GM21515 (cell line): ENCODE measurements around the gene ACSS3.

ENCODE experiments used
- ATAC-seq: cut with Tn5 transposase; IDR thresholded peaks from one replicate; pipeline ENCODE4 v1.9.1; 2021; ENCODE audit not compliant: unreplicated experiment

The ACSS3 gene

DNA sequence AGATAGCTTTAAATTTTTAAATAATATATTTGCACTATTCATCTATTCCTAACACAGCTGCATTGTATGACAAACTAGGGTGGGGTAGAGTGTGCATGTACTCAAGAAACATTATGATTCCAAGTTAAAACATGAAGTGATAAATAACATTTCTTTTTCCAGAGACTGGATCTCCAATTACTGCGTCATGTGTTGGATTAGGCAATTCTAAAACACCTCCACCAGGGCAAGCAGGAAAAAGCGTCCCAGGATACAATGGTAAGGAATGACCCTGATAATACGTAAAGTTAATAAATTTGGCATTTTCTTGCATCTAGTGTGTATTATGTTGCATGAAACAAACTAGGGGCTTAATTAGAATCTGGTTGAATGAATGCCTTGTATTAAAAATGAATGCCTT is 138.9 kb downstream of the ACSS3 start:
- ATAC-seq = no peak

DNA sequence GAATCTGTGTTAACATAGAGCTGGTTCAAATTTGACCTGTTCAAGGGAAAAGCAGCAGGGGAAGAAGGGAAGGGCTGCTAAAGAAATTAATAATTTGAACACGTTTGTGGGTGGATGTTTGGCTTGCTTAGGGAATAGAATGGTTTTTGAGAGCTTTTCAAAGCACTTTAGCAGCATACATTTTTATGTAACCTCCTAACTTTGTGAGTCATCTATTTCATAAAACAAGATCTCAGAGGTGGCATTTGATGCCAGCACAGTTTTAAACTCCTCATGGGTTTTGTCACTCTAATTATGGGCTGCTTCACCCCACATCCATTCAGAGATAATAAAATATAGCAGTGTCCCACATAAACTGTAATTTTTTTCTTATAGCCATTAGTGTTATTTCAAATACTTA is 143.8 kb downstream of the ACSS3 start:
- ATAC-seq = no peak

DNA sequence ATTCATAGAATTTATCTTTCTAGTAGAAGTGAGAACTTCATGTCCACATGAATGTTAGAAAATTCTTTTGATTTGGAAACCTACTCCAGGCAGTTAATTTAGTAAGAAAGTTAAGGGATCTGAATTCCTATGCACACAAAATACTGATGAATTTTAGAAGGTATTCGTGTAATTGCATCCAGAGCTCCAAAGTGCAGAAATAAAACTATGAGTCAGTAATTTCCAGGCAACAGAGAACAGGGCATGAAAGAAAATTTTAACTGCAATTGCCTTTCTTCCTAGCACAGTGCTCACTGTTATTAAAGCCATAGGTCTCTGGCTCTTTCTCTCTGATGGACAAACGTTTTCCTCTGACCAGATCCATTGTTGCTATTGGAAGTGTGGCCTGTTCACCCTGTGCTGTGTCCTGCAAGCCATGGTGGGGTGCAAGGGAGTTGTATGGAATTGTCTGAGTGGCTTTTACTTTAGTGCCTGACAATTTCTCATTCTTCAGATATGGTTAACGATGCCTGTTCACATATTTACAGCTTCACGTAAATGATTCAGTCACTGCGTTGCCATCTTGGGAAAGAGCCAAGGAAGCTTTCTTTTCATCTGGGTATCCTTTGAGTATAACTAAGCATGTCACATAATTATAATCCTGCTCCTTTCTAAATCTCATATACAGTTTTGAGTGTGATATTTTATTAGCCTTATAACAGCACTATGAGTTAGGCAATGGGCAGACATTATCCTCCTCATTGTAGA is 145.1 kb downstream of the ACSS3 start:
- ATAC-seq = no peak

DNA sequence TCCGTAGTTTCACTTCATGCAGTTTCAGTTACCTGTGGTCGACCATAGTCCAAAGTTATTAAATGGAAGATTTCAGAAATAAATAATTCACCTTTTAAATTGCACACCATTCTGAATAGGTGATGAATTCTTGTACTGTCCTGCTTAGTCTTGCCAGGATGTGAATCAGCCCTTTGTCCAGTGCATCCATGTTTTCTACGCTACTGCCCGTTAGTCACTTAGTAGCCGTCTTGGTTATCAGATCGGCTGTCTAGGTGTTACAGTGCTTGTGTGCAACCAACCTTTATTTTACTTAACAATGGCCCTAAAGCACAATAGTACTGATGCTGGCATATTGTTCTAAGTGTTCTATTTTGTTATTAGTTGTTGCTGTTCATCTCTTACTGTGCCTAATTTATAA is 146.7 kb downstream of the ACSS3 start:
- no peak for ATAC-seq

DNA sequence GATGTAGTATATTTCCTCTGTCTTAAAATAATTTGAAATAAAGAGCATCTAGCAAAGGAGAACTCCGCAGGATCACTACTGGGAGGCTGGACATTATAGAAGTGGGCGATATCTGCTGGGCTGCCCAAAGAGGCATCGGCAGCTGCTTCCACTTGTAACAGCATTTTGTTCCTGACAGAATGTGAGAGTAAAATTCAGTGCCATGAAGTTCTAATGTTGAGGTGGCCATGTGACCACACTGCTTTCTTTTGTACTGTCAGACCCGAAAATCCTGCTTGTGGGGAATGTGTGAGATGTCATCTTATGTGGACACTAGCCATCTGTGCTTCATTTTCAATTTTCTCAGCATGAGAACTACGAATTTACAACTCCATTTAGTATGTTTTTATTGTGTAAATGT is 151.9 kb downstream of the ACSS3 start:
- ATAC-seq = no peak

DNA sequence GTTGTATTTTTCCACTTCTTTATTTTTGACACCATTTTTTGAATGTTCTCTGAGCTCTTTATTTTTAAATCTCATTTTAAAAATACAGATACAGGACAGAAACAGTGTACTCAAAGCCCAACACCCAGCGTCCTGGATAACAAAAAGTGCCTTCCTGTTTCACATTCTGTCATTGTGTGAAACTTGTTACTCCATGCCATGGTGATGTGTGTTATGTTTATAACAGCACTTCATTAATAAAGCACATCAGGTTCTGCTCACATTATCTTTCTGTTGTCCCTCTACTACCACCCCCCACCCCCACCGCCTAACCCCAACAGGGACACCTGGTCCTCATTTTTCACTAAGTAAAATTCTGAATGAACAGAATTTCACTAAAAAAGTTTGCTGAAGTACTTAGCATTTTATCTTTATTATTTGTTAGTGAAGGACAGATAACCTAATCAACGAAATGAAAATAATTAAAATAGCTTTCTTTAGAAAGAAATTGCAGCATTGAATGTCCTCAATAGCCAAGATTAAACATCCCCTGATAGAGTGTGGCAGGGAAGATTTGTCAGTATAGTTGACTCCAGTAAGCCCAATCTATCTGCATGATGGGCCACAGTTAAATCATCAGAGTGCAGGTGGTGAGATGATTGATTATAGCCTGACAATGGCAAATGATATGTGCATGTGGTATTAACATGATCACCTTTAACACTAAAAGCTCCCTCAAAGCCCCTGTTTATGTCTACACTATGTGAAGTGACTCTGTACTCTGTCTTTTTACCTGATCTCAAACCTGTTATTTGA is 153.9 kb downstream of the ACSS3 start:
- no peak for ATAC-seq

DNA sequence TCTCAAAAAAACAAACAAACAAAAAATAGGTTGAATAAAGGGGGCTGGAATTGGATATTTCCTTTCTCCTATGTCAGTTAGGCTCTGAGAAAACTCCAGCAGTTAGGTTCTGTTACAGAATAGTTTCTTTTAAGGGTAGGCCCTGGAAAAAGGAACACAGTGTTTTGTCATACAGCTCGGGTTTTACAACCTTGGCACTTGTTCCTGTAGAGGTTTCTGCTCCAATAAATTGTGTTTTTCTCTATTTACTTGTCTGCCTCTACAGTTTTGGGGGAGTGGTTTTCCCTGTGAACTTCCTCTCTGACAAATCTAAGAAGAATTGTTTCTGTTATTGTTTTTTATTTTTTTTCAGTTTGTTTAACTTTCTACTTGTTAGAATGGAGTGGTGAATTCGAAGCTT is 167.6 kb downstream of the ACSS3 start:
- ATAC-seq = no peak

DNA sequence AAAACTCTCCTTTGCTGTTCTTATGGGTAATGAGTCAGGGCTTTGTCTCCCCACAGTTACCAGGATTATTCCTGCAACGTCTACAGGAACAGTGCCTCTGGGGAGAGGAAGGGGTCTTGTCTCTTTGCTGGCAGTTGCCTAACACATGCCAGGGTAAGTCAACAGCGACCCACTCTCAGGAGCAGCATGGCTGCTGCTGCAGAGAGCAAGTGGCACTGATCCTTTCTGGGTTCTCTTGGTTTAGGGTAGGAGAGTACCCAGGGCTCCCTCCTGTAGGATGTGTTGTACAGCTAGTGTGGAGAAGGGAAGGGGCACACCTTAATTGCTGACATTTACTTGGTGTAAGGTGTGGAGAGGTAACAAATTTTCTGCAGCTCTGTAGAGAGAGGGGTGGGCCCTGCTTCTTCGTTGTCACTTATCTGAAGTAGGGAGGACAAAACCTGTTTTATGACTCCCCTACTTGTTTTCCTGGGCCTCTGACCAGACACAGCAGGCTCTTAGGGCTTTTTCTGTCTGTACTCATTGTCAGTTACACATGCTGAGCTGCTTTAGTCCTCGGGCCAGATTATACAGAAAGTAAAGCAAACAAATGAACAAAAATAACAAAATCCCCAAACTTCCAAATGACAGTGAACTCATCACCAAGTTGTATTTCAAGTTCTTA is 168.2 kb downstream of the ACSS3 start:
- no peak for ATAC-seq

DNA sequence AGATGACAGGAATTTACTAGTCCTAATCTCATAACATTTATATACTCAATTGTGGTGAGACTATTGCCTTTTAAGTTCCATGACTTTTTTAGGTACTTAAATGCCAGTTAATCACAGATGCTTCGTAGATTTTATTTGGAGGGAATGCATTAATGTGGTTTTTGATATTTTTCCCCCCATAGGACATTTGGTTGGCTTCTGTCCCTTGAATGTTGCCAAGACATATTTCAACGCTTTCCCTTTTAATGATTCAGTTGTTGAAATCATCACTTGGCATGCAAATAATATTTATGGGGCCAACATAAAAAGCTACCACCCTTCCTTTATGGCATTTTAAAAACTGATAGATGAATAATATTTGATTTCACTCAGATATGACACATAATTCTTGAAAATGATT is 172.1 kb downstream of the ACSS3 start:
- ATAC-seq = no peak

DNA sequence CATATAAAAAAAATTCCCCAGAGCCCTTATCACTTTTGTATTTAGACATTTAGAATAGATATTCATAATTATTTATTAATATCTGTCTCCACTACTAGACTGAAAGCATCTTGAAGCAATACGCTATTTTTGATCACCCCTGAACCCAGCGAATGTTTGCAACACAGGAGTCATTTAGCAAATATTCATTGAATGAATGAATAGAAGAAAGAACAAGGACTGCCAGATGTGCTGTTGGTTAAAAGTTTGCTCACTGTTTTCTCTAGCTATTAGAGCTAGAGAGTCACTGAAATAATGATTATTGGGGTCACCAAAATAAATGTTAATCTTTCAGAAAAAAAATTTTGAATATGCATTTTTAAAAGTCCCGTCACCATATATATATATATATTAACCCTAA is 174.3 kb downstream of the ACSS3 start:
- no peak for ATAC-seq

DNA sequence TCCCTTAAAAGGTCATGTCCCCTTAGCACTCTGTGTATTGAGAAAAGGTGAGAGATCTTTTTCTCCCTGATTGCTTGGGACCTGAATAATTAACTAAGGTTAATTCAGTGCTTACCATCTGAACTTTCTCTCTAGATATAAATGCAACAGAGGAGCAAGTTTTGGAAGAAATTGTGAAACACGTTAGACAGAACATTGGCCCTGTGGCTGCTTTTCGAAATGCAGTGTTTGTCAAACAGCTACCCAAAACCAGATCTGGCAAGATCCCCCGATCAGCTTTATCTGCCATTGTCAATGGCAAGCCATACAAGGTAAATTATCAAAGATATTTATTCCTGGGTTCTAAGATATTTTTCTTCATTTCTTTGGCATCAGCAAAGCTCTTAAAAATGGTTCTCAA is 175.5 kb downstream of the ACSS3 start:
- no peak for ATAC-seq

DNA sequence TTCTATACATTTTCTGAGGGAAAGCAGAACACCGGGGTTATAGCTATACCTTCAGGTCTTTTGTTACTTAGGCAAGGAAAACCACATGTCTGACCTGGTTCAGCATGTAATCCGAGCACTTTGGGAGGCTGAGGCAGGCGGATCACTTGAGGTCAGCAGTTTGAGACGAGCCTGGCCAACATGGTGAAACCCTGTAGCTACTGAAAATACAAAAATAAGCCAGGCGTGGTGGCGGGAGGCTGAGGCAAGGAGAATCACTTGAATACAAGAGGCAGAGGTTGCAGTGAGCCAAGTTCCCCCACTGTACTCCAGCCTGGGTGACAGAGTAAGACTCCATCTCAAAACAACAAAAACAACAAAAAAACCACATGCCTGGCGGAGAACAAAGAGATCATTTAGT is 177.6 kb downstream of the ACSS3 start:
- ATAC-seq = no peak

DNA sequence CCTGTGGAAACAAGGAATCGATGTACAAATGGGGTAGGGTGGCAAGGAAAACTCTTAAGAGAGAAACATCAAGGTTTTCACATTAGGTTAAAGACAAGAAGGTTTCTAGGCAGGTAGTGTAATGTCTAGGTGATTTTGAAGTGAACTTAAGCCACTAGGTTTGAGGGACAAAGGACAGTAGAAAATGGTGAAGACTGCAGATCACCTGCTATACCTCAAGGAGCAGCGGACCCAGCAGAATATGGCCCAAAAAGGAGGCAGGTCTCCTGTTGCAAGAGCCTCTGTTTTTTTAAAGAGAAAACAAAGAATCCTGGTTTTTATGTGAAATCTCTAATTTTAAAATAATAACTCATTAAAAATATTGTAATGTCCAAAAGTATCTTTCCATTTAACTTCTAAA is 178.1 kb downstream of the ACSS3 start:
- ATAC-seq = no peak

DNA sequence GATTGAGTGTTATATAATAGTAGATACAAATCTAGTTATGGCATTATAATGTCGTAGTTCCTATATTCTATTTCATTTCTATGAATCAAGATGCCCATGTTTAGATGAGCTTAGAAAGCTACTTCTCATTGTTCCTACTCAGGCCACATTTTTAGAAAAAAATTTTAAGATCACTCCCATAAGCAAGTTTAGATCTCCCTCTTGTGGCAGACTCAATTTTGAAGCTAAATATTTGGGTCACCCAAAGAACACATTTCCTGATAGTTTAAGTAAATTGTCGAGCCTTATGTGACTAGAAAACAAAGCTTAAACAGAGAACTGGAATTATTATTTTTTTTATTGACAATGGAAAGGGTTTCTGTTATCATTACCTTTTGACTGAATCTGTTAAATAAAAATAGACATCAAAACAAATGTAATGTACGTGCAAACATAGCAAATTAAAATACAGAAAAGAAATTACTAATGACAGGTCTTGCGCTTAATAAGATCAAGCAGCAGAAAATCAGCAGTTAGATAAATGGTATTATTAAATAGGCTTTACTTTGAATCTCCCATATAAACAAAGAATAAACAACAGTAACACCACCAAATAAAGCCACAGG is 180.2 kb downstream of the ACSS3 start:
- no peak for ATAC-seq

DNA sequence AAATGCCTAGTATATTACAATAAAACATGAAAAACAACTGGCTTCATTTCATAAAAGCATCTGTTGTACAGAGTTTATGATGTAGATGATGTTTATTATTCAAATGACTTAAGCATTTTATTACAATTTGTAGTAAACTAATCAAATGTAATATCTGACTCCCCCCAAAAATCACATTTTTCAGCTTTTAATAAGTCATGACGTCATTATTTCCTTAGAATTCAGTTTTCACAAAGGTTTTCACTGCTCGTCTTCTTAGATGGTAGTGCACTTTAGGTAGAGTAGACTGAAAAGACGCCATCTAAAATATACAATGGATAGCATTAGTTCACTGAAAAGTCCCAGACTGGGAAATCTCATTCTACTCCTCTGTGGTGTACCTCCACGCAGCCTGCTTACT is 181.5 kb downstream of the ACSS3 start:
- ATAC-seq = no peak

DNA sequence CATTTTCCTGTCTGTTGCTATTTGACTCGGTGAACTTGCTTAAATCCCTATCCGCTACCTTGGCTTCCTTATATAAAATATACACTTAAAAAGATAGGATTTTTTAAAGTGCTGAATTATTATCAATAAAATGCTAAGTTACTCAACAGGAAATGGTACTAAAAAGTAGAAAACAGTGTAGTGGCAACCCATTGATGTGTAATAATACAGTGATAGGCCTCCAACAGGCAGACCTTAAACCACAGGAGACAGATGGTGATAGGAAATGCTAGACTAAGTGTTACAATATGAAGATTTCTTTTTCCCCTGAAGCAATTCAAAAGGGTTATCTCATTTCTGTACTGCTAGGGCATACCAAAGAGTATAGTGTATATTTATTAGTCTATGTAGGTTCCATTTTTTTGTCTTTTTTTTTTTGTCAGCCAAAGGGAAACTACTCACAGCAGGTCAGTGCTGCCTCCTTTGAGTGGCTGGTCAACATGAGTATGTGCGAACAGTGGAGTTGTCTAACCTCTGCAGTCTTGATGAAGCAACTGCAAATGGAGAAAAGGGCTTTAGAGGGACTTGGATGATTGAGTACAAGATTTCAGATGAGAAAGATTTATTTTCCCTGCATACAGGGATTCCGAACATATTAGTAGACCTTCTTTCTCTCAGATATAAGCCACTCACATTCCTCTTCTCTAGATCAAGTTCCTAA is 183.8 kb downstream of the ACSS3 start:
- no peak for ATAC-seq

DNA sequence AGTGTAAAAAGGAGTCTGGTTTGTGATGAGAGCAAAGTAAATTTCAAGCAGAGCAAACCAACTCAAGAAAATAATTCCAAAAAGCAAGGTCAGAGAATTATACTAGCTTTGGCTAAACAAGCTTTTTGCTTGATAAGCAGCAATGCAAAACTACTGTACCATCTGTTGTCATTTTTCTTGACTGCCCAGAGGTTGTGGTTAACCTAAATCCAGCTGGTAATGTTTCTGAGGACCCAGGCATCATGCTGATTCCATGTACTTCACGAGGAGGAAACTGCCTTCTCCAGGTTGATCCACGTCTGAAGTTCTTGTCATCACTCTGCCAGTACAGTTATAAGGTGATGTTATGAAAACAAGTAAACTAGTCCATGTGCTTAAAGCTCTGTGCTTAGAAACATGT is 185.2 kb downstream of the ACSS3 start:
- no peak for ATAC-seq

DNA sequence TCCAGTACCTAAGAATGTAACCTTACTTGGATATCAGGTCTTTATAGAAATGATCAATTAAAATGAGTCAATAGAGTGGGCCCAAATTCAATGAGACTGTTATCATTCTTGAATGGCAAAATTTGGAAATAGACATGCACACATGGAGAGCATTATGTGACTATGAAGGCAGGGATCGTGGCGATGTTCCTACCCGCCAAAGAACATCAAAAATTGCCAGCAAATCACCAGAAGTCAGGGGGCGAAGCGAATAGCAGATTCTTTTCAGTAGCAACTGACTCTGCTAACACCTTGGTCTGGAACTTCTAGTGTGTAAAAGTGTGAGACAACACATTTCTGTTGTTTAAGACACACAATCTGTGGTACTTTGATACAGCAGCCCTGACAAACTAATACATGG is 192.5 kb downstream of the ACSS3 start:
- no peak for ATAC-seq

DNA sequence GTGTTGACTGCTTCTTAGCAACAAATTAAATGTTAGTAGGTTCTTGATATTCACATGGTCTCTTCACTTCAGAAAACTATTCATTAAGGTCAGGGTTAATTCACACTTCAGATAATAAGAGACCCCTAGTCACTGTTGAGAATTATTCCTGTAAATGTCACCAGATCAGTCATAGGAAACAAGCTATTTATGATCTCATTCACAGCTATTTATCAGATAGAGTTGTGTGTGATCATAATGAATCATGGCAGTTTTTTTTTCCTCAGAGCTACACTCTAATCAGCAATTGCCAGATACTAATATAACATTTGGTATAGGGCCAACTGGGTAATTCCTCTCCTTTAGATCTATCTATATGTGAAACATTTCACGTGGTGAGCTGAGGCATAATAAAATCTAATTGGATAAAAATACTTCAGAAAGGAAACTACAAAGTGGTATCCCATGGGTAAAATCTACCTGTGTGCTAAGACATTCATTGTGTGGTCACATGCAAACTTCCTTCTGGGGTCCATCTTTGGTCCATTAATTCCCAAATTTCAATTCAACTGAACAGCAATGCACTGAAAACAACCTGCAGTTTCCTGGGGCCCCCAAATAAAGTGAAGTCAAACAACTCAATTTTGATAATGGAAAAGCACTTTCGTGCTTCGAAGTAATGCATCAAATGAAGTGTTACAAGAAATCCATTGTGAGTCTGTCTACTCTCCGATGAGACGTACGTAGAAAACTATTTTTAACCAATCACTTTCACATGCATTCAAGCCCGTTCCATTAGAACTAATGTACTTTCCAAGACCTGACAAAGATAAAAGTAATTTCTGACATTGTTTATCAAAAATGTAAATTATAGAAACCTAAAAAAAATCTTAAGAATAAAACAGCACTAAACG is 197.0 kb downstream of the ACSS3 start:
- no peak for ATAC-seq

DNA sequence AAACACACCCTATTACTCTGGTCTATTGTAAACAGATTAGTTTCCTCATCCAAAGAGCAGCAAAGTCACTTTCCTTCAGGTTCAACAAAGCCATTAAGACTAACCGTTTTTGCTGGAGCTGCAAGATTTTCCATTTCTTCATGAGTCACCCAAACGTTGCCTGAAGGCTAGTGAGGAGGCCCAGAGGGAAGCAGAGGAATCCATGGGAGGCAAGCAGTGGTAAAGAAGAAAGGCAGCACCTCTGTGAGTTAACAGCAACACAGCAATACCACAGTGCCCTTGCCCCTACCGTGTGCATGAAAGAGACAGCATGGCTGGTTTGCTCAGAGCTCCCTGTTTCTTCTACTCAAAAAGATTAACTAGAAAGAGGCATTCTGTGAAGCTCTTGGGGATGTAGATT is 206.3 kb downstream of the ACSS3 start:
- no peak for ATAC-seq
